NCI-H1436 treated with DMSO at 0.1 percent for 48 hours (cell line): ENCODE data around the gene LDLRAD2.

Source experiments
- DNase-seq: peaks from one replicate; lab custom pipeline; 2025; lab: John Stamatoyannopoulos, UW

The LDLRAD2 gene

GRCh38 chr1:21842606-21843162 is 30.6 kb downstream of the LDLRAD2 start:
- DNase-seq: no peak

- no peak for DNase-seq
These were observed 31.1 kb downstream of the LDLRAD2 start for GRCh38 chr1:21843208-21843607.

GRCh38 chr1:21843996-21844395 is 31.9 kb downstream of the LDLRAD2 start:
- DNase-seq: no peak

- DNase-seq: no peak
These were observed 33.9 kb downstream of the LDLRAD2 start for GRCh38 chr1:21845646-21846641.

GRCh38 chr1:21847223-21848205 is 35.4 kb downstream of the LDLRAD2 start:
- DNase-seq: no peak

GRCh38 chr1:21848524-21849174 is 36.6 kb downstream of the LDLRAD2 start:
- DNase-seq: no peak

GRCh38 chr1:21849909-21850576 is 38.0 kb downstream of the LDLRAD2 start:
- no peak for DNase-seq

- no peak for DNase-seq
These were observed 39.6 kb downstream of the LDLRAD2 start for GRCh38 chr1:21851430-21852250.

- no peak for DNase-seq
These were observed 40.4 kb downstream of the LDLRAD2 start for GRCh38 chr1:21852282-21853130.

- no peak for DNase-seq
These were observed 41.0 kb downstream of the LDLRAD2 start for GRCh38 chr1:21853131-21853427.

GRCh38 chr1:21854090-21854750 is 42.2 kb downstream of the LDLRAD2 start:
- no peak for DNase-seq

GRCh38 chr1:21854751-21855131 is 42.7 kb downstream of the LDLRAD2 start:
- no peak for DNase-seq

GRCh38 chr1:21855257-21856096 is 43.4 kb downstream of the LDLRAD2 start:
- DNase-seq: no peak

GRCh38 chr1:21857142-21857839 is 45.2 kb downstream of the LDLRAD2 start:
- no peak for DNase-seq

- DNase-seq: no peak
These were observed 46.0 kb downstream of the LDLRAD2 start for GRCh38 chr1:21857840-21858670.

GRCh38 chr1:21859669-21860179 is 47.7 kb downstream of the LDLRAD2 start:
- no peak for DNase-seq
